Smooth muscle cell of the brain vasculature (primary cell): ENCODE measurements around the gene ABLIM3.
"Not testable (repeated sequence)": the region's sequence is repeated elsewhere in the genome, so short reads cannot be mapped to it uniquely, and the experiment has no call there.

Experiments
- DNase-seq: peaks from one replicate; pipeline ENCODE4 v3.0.0-alpha.2; 2012; ENCODE audit warnings: low read depth, low spot score

ABLIM3 gene

GRCh38 chr5:149187617-149188016, 46.3 kb downstream of the ABLIM3 start:
- not testable (repeated sequence) for DNase-seq

GRCh38 chr5:149188383-149188782, 47.1 kb downstream of the ABLIM3 start:
- no peak for DNase-seq

- no peak for DNase-seq
Observed at GRCh38 chr5:149195337-149195887, 54.1 kb downstream of the ABLIM3 start.

GRCh38 chr5:149195962-149196361, 54.7 kb downstream of the ABLIM3 start:
- no peak for DNase-seq

DNA sequence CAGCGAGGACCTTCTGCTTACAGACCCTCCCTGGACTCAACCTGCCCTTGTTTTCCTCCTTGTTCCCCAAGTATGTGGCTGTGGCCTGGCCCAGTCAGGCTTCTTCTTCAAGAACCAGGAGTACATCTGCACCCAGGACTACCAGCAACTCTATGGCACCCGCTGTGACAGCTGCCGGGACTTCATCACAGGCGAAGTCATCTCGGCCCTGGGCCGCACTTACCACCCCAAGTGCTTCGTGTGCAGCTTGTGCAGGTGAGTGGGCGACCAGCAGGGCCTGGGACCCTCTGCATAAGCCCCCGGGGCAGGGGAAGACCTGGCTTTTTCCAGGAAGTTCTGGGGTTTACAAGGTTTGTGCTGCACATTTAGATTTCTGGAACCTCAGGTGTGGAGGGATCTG, 56.9 kb downstream of the ABLIM3 start:
- DNase-seq, result no peak

- DNase-seq, result no peak
Observed at GRCh38 chr5:149200355-149200754, 59.1 kb downstream of the ABLIM3 start.

DNA sequence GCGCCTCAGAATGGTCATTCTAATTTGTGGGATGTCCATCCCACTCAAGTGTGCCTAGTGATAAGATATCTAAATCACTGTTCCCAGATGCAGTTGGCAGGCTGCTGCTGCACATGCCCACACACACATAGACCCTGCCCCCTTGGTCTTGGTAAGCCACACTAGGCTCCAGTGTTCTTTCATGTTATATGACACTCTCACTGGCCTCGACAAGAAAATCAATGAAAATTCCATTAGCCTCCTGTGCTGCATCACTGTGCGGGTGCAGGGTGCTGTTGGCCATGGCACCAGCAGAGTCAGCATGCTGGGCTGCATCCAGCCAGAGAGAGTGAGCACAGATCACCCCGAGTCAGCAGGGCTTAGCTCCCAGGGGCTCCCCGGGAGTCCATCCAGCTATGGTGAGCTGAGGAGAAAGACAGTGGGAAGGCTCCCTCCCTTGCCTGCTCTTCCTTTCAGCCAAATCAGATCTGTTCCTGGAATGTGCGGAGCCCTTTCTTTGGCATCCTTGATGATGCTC, 59.9 kb downstream of the ABLIM3 start:
- no peak for DNase-seq

GRCh38 chr5:149202910-149203451, 61.7 kb downstream of the ABLIM3 start:
- no peak for DNase-seq

GRCh38 chr5:149203921-149204441, 62.7 kb downstream of the ABLIM3 start:
- DNase-seq, result no peak

- DNase-seq, result no peak
Observed at GRCh38 chr5:149205625-149206523, 64.6 kb downstream of the ABLIM3 start.

DNA sequence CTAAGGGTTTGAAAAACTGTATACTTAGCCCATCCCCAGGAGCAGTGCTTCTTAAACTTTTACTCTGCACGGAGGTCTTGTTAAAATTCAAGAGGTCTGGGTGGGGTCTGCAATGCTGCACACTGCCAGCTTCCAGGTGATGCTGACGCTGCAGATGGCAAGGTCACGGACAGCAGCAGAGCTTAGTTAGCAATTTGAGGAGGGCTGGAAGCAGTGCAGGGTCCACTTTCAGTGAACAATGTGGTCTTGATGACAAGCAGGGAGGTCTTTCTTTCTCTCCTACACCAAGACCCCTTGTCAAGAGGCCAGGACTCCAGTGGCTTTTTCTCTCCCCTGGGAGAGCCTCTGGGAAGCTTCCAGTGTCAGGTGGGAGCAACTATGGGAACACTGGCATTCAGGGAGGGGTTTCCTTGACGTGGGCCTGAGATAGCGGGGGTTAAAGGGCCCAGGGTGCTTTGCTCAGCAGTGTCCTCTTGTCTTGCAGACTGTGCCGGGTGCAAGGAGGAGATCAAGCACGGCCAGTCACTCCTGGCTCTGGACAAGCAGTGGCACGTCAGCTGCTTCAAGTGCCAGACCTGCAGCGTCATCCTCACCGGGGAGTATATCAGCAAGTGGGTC, 65.3 kb downstream of the ABLIM3 start:
- DNase-seq, result no peak

DNA sequence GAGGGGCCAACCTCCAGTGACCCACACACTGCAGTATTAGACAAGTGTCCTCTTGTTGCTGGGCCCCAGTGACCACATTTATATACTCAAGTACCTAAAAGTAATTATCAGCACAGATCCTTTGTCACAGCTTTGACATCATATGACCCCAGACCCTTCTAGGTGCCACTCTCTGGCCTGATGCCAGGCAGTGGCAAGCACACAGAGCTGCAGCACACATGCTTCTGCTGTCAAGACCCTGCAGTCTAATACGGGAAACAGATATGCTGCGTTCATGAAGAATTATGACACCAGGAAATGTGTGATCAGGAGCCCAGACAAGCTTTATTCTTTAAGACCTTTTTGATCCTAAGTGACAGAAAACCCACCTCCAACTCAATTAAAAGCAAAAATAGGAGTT, 66.5 kb downstream of the ABLIM3 start:
- no peak for DNase-seq

DNA sequence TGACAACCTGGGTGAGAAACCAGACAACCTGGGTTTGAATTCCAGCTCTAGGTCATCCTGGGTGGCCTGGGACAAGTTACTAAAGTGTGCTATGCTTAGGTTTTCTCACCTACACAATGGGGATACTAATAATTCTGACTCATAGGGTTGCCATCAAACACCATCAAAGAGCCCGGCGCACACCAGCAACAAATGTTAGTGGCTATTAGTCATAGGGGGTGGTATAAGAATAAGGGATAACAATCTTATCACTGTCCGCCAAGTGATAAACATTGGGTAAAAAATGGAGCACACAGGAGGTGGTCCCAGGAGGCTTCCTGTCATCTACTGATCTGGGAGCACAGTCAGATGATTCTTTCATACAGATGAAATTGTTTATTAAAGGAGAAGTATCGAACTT, 68.9 kb downstream of the ABLIM3 start:
- no peak for DNase-seq

DNA sequence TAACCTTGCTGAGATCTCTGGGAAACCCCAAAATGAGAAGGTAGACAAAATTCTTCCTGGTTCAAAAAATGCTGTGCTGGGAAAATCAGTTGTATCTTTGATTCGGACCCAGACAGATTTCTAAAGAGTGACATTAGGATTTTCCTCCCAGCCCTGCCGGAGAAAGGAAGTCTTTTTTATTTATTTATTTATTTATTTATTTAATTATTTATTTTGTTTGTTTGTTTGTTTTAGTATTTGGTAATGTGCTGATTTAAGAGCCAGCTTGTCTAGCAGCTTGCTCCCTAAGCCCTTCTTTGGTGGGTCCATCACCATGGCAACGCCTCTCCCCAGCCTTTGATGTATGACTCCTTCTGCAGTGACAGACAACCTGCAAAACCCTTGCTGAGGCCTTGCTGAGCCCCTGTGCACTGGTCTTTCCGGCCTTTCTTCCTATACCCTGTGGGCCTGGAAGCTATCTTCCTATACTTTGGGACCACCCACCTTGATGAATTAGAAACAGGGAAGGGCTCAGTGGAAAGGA, 69.7 kb downstream of the ABLIM3 start:
- DNase-seq, result no peak

DNA sequence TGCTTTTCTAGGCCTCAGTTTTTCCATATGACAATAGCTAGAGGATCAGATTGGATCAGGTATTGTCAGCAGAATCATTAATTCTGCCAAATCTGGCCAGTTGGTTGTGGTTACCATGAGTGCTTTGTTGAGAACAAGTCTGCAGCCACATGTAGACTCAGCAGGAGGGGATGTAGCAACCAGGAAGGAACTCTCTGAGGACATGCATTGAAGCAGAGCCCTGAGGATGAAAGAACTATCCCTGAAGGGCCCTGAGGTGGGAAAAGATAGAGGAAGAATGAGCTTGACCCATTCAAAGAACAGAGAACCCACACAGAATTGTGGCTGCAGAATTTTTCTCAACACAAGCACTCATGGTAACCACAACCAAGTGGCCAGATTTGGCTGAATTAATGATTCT, 70.3 kb downstream of the ABLIM3 start:
- DNase-seq, result no peak

DNA sequence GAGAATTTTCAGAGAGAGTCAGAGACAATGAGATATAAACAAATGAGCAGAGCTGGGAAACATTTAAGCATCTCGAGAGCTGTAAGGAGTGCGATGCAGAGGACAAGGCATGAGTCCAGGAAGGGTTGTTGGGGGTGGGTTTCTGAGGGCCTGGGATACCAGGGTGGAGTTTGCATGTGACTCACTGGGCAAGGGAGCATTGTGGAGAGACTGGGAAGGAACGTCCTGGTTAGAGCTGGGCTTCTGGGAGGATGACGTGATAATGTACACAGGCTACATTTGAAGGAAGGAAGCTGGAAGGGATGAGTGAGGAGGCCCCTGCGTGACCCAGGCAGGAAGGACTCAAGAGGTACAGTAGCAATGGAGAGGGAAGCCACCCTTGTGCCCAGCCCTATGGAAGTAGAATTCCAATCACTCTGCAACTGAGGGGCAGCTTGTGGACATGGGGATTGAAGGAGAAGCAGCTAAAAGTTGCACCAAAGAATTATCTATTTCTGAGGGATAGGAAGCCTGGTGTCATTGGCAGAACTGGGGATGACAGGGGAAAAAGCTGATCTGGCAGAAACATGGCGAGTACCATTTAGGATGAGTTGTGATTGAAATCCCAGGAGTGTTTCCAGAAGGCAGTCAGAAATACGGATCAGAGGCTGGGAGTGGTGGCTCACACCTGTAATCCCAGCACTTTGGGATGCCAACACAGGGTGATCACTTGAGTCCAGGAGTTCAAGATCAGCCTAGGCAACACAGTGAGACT, 71.1 kb downstream of the ABLIM3 start:
- peak; percentile 32 for DNase-seq

DNA sequence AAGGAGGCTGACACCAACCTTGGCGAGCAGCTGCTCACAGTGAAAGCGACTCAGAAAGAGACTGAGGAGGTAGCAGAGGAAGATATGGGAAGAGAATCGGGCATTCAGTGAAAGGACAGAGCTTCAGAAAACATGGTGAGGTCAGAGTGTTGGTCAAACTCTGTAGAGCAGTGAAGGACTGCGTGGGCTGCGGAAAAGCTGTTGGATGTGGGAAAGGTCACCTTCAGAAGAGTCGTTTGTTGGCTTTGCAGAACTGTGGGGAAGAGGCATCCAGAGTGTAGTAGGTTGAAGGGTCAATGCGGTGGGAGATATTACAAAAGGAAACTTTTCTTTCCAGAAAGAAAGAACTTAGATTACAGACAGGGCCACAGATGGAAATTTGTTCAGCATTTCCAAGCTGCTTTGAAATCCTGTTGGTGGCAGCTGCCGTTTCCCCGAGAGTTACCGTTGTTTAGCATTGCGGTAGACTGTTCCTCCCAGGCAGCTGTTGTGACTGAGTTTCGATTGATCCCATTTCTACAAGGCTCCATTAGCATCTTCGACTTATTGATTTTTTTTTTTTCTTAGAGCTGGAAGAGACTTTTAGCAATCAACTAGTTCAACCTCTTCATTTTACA, 72.1 kb downstream of the ABLIM3 start:
- no peak for DNase-seq

GRCh38 chr5:149215478-149216090, 74.3 kb downstream of the ABLIM3 start:
- no peak for DNase-seq

- no peak for DNase-seq
Observed at GRCh38 chr5:149216496-149216895, 75.2 kb downstream of the ABLIM3 start.

DNA sequence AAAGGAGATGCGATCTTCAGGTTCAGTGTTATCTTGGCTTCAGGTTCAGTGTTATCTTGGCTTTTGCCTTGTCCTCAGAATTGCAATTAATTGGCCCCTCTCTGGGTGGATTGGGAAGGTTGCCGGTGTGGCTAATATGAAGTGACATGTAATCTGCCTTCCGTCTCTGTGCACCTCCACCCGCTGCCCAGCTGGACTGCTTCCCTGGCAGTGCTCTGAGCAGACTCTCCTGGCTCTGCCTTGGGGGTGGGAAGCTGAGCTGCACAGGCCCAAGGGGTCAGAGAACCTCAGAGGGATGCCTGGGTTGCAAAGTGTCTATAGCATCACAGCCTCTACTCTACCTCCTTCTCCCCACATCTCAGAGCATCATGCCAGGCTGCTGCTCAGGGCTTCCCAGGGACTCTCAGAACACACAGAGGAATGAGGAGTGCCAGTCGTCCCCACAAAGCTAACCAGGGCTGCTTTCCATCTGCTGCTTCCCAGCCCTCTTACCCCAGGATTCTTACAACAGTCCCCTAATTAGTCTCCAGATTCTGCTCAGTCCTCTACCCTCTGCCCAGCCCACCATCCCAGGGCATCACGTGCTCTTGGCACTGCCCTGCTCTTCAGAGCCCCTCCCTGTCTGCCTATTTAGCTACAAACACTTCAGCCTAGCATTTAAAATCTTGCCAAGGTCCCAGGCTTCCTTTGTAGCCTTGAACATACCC, 76.0 kb downstream of the ABLIM3 start:
- DNase-seq, result no peak
